BJ (cell line): ENCODE results near the gene DKKL1. TPM values are rescaled to one million over a fixed set of nuclear protein-coding genes. Genes with fewer than 3 reads are reported as not detected.

Source experiments
- CTCF ChIA-PET: fragments of 350-600 bp; formaldehyde crosslinking; extraction: SDS; loops from one replicate; lab custom pipeline; 2021; ENCODE audit warnings: antibody characterized with exemption, inconsistent platforms; lab: Yijun Ruan, JAX
- POLR2A ChIA-PET: fragments of 300-600 bp; sonication (Branson Sonifier 250); formaldehyde crosslinking; extraction: SDS; loops from one replicate; lab custom pipeline; 2021; ENCODE audit warnings: antibody characterized with exemption; lab: Charles Lee
- DNase-seq: peaks from one replicate; pipeline ENCODE4 v3.0.0-alpha.2; 2011; ENCODE audit warnings: low read depth
- H3K27me3 ChIP-seq: 2 replicates; pipeline ENCODE4 v1.6.0; 2011; ENCODE audit warnings: low read length; ENCODE audit not compliant: control insufficient read depth, insufficient read depth
- H3K36me3 ChIP-seq: 2 replicates; pipeline ENCODE4 v1.5.1; 2011; ENCODE audit warnings: low read length; ENCODE audit not compliant: control insufficient read depth, insufficient read depth
- H3K4me3 ChIP-seq: 2 replicates; pipeline ENCODE4 v1.5.1; 2011; ENCODE audit warnings: low read depth, mild to moderate bottlenecking, control low read depth, low read length
- CTCF ChIP-seq: IDR thresholded peaks from 2 replicates; pipeline ENCODE4 v1.5.1; 2011; ENCODE audit warnings: low read depth, mild to moderate bottlenecking, control low read depth, inconsistent platforms, low read length, moderate library complexity; ENCODE audit not compliant: insufficient read depth
- polyA plus RNA-seq: library from polyadenylated mRNA; depleted of rRNA; stranded (reverse); fragments of >200 nt; gene quantifications from 2 replicates; pipeline ENCODE4 v1.2.3, GENCODE V29; 2011

The DKKL1 gene
- polyA plus RNA-seq, 1 experiment, result 0.10 TPM

GRCh38 chr19:49398001-49398615 lies 34.4 kb downstream of the DKKL1 start:
- H3K4me3 ChIP-seq, result no peak overlapping the region
- no peak for DNase-seq
- H3K27me3 ChIP-seq, result peaks cover 11% of the 10 kb centered on the region
- H3K36me3 ChIP-seq, result no peaks in the 10 kb centered on the region
- no peak for TF ChIP-seq CTCF
- POLR2A ChIA-PET, result interaction anchor here (0.6 kb wide), 1 partner anchor 32 kb away, joined by 3 read pairs; no protein-coding TSS in a partner anchor
- CTCF ChIA-PET, result no interaction called here

GRCh38 chr19:49398931-49399330 lies 35.3 kb downstream of the DKKL1 start:
- H3K36me3 ChIP-seq, result no peaks in the 10 kb centered on the region
- H3K4me3 ChIP-seq, result no peak overlapping the region
- ChIA-PET POLR2A (no interaction called here), CTCF (no interaction called here)
- TF ChIP-seq CTCF, result no peak
- DNase-seq, result no peak
- H3K27me3 ChIP-seq, result peaks cover 9% of the 10 kb centered on the region

GRCh38 chr19:49400029-49400428 lies 36.4 kb downstream of the DKKL1 start:
- ChIA-PET CTCF (no interaction called here), POLR2A (no interaction called here)
- Histone ChIP-seq H3K27me3 (peaks cover 8% of the 10 kb centered on the region), H3K4me3 (no peak overlapping the region), H3K36me3 (no peaks in the 10 kb centered on the region)
- DNase-seq, result no peak
- TF ChIP-seq CTCF, result no peak

- POLR2A ChIA-PET, result no interaction called here
- no peak for DNase-seq
- no peak for TF ChIP-seq CTCF
- CTCF ChIA-PET, result interaction anchor here (0.8 to 1.1 kb wide), 5 partner anchors 12 to 47 kb away, joined by 3 to 4 read pairs (median 3); partner anchors contain the start of gene PIH1D1
- Histone ChIP-seq H3K27me3 (peaks cover 4% of the 10 kb centered on the region), H3K36me3 (no peaks in the 10 kb centered on the region), H3K4me3 (no peak overlapping the region)
These were observed 39.9 kb downstream of the DKKL1 start for GRCh38 chr19:49403404-49404187.

GRCh38 chr19:49407079-49407478 lies 43.4 kb downstream of the DKKL1 start:
- CTCF ChIA-PET, result no interaction called here
- peaks cover 1% of the 10 kb centered on the region; the same call in 1 of the 2 replicates for H3K27me3 ChIP-seq
- H3K4me3 ChIP-seq, result no peak overlapping the region
- no peaks in the 10 kb centered on the region for H3K36me3 ChIP-seq
- DNase-seq, result no peak
- POLR2A ChIA-PET, result no interaction called here
- no peak for TF ChIP-seq CTCF
